GM12874 (cell line): ENCODE data around the gene CMYA5.

Source experiments
- TF ChIP-seq, protein P1 (sequence below): IDR thresholded peaks from 2 replicates; pipeline ENCODE4 v1.5.1; 2011; ENCODE audit warnings: low read depth, mild to moderate bottlenecking, control low read depth, low read length, moderate library complexity; ENCODE audit not compliant: insufficient read depth

Gene CMYA5

GRCh38 chr5:79728396-79728795 lies 38.8 kb downstream of the CMYA5 start:
- TF ChIP-seq, protein P1, sequence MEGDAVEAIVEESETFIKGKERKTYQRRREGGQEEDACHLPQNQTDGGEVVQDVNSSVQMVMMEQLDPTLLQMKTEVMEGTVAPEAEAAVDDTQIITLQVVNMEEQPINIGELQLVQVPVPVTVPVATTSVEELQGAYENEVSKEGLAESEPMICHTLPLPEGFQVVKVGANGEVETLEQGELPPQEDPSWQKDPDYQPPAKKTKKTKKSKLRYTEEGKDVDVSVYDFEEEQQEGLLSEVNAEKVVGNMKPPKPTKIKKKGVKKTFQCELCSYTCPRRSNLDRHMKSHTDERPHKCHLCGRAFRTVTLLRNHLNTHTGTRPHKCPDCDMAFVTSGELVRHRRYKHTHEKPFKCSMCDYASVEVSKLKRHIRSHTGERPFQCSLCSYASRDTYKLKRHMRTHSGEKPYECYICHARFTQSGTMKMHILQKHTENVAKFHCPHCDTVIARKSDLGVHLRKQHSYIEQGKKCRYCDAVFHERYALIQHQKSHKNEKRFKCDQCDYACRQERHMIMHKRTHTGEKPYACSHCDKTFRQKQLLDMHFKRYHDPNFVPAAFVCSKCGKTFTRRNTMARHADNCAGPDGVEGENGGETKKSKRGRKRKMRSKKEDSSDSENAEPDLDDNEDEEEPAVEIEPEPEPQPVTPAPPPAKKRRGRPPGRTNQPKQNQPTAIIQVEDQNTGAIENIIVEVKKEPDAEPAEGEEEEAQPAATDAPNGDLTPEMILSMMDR, result no peak

DNA sequence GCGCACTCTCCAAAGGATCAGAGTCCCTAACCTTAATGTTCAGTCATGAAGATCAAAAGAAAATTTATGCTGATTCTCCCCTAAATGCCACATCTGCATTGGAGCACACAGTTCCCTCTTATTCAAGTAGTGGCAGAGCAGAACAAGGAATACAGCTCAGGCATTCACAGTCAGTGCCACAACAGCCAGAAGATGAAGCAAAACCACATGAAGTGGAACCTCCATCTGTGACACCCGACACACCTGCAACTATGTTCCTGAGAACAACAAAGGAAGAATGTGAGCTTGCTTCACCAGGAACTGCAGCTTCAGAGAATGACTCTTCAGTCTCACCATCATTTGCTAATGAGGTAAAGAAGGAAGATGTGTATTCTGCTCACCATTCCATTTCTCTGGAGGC lies 40.0 kb downstream of the CMYA5 start:
- TF ChIP-seq, protein P1, result no peak

- TF ChIP-seq, protein P1, result no peak
These were observed 40.9 kb downstream of the CMYA5 start for GRCh38 chr5:79730564-79730963.

DNA sequence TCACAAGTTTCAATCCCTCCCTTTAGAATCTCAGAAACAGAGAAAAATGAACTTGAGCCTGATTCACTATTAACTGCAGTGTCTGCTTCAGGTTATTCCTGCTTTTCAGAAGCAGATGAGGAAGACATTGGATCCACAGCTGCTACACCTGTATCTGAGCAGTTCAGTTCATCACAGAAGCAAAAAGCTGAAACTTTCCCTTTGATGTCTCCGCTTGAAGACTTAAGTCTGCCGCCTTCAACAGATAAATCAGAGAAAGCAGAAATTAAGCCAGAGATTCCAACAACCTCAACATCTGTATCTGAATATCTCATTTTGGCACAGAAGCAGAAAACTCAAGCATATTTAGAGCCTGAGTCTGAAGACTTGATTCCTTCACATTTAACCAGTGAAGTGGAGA lies 42.1 kb downstream of the CMYA5 start:
- TF ChIP-seq, protein P1, result no peak

- TF ChIP-seq, protein P1, result no peak
These were observed 47.2 kb downstream of the CMYA5 start for GRCh38 chr5:79736528-79737514.

GRCh38 chr5:79738349-79738748 lies 48.7 kb downstream of the CMYA5 start:
- TF ChIP-seq, protein P1, result no peak

- TF ChIP-seq, protein P1, result no peak
These were observed 53.0 kb downstream of the CMYA5 start for GRCh38 chr5:79742549-79743136.
